HepG2 (cell line): ENCODE results near the gene PNP. TPM values are rescaled to one million over a fixed set of nuclear protein-coding genes. Genes with fewer than 3 reads are reported as not detected.
"Not testable (repeated sequence)": the region's sequence is repeated elsewhere in the genome, so short reads cannot be mapped to it uniquely, and the experiment has no call there.

Experiments
- ATAC-seq: fragments of 200-7000 bp; cut with Tn5 transposase; 3 replicates; pipeline ENCODE4 v1.9.1; 2020; ENCODE audit warnings: mild to moderate bottlenecking, moderate library complexity
- BruUV-seq: library from RNA; stranded (reverse); fragments of 400-500 nt; replicated peaks from 2 replicates; lab custom pipeline; 2021; lab: Mats Ljungman, UMichigan
- CTCF ChIA-PET: fragments of 300-600 bp; formaldehyde crosslinking; extraction: SDS; loops from one replicate; lab custom pipeline; 2021; ENCODE audit warnings: low total read pairs, inconsistent platforms, low intra/inter-chr PET ratio; lab: Yijun Ruan, JAX
- POLR2A ChIA-PET: fragments of 350-600 bp; sonication (Branson Sonifier 250); formaldehyde crosslinking; loops from one replicate; lab custom pipeline; 2020; ENCODE audit warnings: antibody characterized with exemption, inconsistent platforms; lab: Yijun Ruan, JAX
- DNase-seq: peaks from one replicate; pipeline ENCODE4 v3.0.0-alpha.2; 2015; ENCODE audit warnings: low spot score
- FAIRE-seq: peaks from 3 replicates; lab custom pipeline; 2011; peaks lifted over from hg19 to GRCh38; lab: Jason Lieb, UNC
- H2AFZ ChIP-seq: one replicate; pipeline ENCODE4 v1.6.1; 2011; ENCODE audit warnings: low read length, inconsistent platforms
- H3K27ac ChIP-seq: fragments of 300-600 bp; 3 replicates; pipeline ENCODE4 v1.8.0; 2011; ENCODE audit warnings: mixed run types, mild to moderate bottlenecking, mixed read lengths, low read length, inconsistent platforms; ENCODE audit not compliant: insufficient read depth; ENCODE audit errors: extremely low read length
- H3K27me3 ChIP-seq, 2 experiments: fragments of 200-600 bp in 1 of 2; 2 replicates in 1 of 2; 3 replicates in 1 of 2; pipeline versions ENCODE4 v1.6.0 to v1.8.0; 2011; ENCODE audit warnings: low read length in 2 of 2, mild to moderate bottlenecking in 2 of 2, moderate library complexity in 2 of 2, inconsistent platforms in 1 of 2; ENCODE audit not compliant: insufficient read depth in 2 of 2, control insufficient read depth in 1 of 2
- H3K36me3 ChIP-seq, 2 experiments: fragments of 200-600 bp in 1 of 2; replicated peaks in 1 of 2; 2 replicates in 1 of 2; 3 replicates in 1 of 2; pipeline versions ENCODE4 v1.5.1 to v1.8.0; 2011; ENCODE audit warnings: low read length in 2 of 2, inconsistent platforms in 1 of 2; ENCODE audit not compliant: insufficient read depth in 2 of 2, control insufficient read depth in 1 of 2
- H3K4me1 ChIP-seq: 2 replicates; pipeline ENCODE4 v1.5.1; 2012; ENCODE audit warnings: low read length, inconsistent platforms; ENCODE audit not compliant: insufficient read depth
- H3K4me2 ChIP-seq: 2 replicates; pipeline ENCODE4 v1.6.0; 2011; ENCODE audit warnings: low read depth, low read length, inconsistent platforms
- H3K4me3 ChIP-seq, 3 experiments: fragments of 200-600 bp in 1 of 3; sonication (generic), shearing (Covaris generic) in 1 of 3; replicated peaks in 1 of 3; 2 replicates each; pipeline ENCODE4 v1.5.1; 2011 to 2016; ENCODE audit warnings: low read length in 3 of 3, inconsistent platforms in 2 of 3, low read depth in 2 of 3, mild to moderate bottlenecking in 2 of 3, control low read depth in 1 of 3, mixed read lengths in 1 of 3; ENCODE audit not compliant: insufficient read depth in 1 of 3
- H3K79me2 ChIP-seq: one replicate; pipeline ENCODE4 v1.6.1; 2011; ENCODE audit warnings: low read length, inconsistent platforms; ENCODE audit not compliant: insufficient read depth
- H3K9ac ChIP-seq: 2 replicates; pipeline ENCODE4 v1.6.0; 2011; ENCODE audit warnings: mild to moderate bottlenecking, low read depth, low read length, inconsistent platforms; ENCODE audit not compliant: insufficient read depth
- H3K9me3 ChIP-seq: 2 replicates; pipeline ENCODE4 v1.5.1; 2012; ENCODE audit warnings: mild to moderate bottlenecking, low read length
- H4K20me1 ChIP-seq: 2 replicates; pipeline ENCODE4 v1.6.0; 2011; ENCODE audit warnings: inconsistent platforms, mild to moderate bottlenecking, low read length, moderate library complexity; ENCODE audit not compliant: insufficient read depth
- BCL6 ChIP-seq: IDR thresholded peaks from 2 replicates; pipeline ENCODE4 v1.6.1; 2016; ENCODE audit warnings: missing genetic modification reagents, missing compliant biosample characterization
- NR2F1 ChIP-seq, 2 experiments: fragments of 450-650 bp in 1 of 2; formaldehyde crosslinking in 1 of 2; IDR thresholded peaks; 2 replicates each; pipeline versions ENCODE4 v1.5.0 to v1.6.1; 2016 to 2020; ENCODE audit warnings: mild to moderate bottlenecking in 1 of 2, missing compliant biosample characterization in 1 of 2, missing genetic modification reagents in 1 of 2, moderate library complexity in 1 of 2
- PAXIP1 ChIP-seq: sonication (generic); formaldehyde crosslinking; conservative IDR thresholded peaks from 2 replicates; pipeline ENCODE4 v1.4.0; 2020; ENCODE audit warnings: mild to moderate bottlenecking, missing genetic modification reagents, moderate library complexity
- RARA ChIP-seq: IDR thresholded peaks from 2 replicates; pipeline ENCODE4 v1.6.1; 2016; ENCODE audit warnings: missing genetic modification reagents, missing compliant biosample characterization
- SIX1 ChIP-seq: sonication (generic); formaldehyde crosslinking; IDR thresholded peaks from 2 replicates; pipeline ENCODE4 v1.4.0; 2020; ENCODE audit warnings: missing genetic modification reagents, borderline replicate concordance
- SOX13 ChIP-seq, 3 experiments: fragments of 450-650 bp in 1 of 3; sonication (generic) in 1 of 3; formaldehyde crosslinking in 1 of 3; IDR thresholded peaks in 2 of 3; conservative IDR thresholded peaks in 1 of 3; 2 replicates each; pipeline versions ENCODE4 v1.5.0 to v1.6.1; 2016 to 2020; ENCODE audit warnings: antibody characterized with exemption in 1 of 3, mild to moderate bottlenecking in 1 of 3, missing compliant biosample characterization in 1 of 3, missing genetic modification reagents in 1 of 3, moderate library complexity in 1 of 3
- SOX6 ChIP-seq, 2 experiments: fragments of 450-650 bp in 1 of 2; sonication (generic) in 1 of 2; formaldehyde crosslinking in 1 of 2; IDR thresholded peaks; 2 replicates each; pipeline versions ENCODE4 v1.4.0 to v1.6.1; 2017 to 2020; ENCODE audit warnings: antibody characterized with exemption in 1 of 2, mild to moderate bottlenecking in 1 of 2, missing genetic modification reagents in 1 of 2
- WGBS: methylation state at CpG from one replicate; pipeline ENCODE4 v1.1.6; 2017; ENCODE audit warnings: low lambda C conversion rate; 5-methylcytosine and 5-hydroxymethylcytosine counted together
- in situ Hi-C: cut with HindIII; loops from 2 replicates; pipeline ENCODE4 v1.10.0; 2017; ENCODE audit warnings: low pct_unique_long_range_greater_than_20kb; ENCODE audit not compliant: extremely low pct_ligation_motif_present
- intact Hi-C: fragments of 100-400 bp; cut with micrococcal nuclease; formaldehyde crosslinking; loops from one replicate; pipeline ENCODE4 v1.10.0; 2022; ENCODE audit not compliant: unreplicated experiment
- polyA plus RNA-seq, 8 experiments: library from polyadenylated mRNA; depleted of rRNA in 3 of 8; stranded (reverse) in 7 of 8; unstranded in 1 of 8; fragments of >200 nt; fragmentation: Illumina TruSeq in 4 of 8; extraction: Trizol in 4 of 8; gene quantifications; 2 replicates each; pipeline versions ENCODE4 v1.2.1 to v1.2.3, GENCODE V29; 2011 to 2016; ENCODE audit warnings: low read depth in 4 of 8, missing spikeins in 1 of 8, mixed read lengths in 1 of 8; ENCODE audit not compliant: insufficient read depth in 1 of 8
- total RNA-seq, 5 experiments: library from RNA; depleted of rRNA; stranded (reverse); fragments of >200 nt; fragmentation: Illumina TruSeq; extraction: Trizol; gene quantifications; 2 replicates each; pipeline ENCODE4 v1.2.3, GENCODE V29; 2016; ENCODE audit warnings: low read depth in 1 of 5

The PNP gene
- total and polyA plus RNA-seq, 2 of the 13 experiments (the other 11 are each of a cell fraction or from before 2014, with no cell fraction given): 45.4 to 74.8 TPM

GRCh38 chr14:20443650-20444049 is 25.6 kb upstream of the PNP start:
- BruUV-seq; H3K4me2 ChIP-seq; DNase-seq; H3K9ac ChIP-seq; CTCF ChIA-PET; H3K9me3 ChIP-seq; FAIRE-seq; in situ Hi-C loops; intact Hi-C loops; H3K27me3 ChIP-seq; H2AFZ ChIP-seq; H3K4me3 ChIP-seq; H4K20me1 ChIP-seq; H3K79me2 ChIP-seq; TF ChIP-seq SOX6, SOX13 (IDR thresholded peaks at IDR 0.05): not testable (repeated sequence)
- POLR2A ChIA-PET: interaction anchor here (1.1 to 3.3 kb wide), 3 partner anchors 11 to 25 kb away, joined by 4 to 18 read pairs (median 5); partner anchors contain the start of genes APEX1, OSGEP and PIP4P1
- Histone ChIP-seq H3K27ac (peak overlapping the region; percentile 24), H3K4me1 (peaks cover 18% of the 10 kb centered on the region), H3K36me3 (peaks cover 9 to 32% of the 10 kb centered on the region in 2 experiments)
- WGBS: 30% methylated on average over 2 of the region's 4 CpGs
- ATAC-seq: peak; percentile 61
- TF ChIP-seq PAXIP1 (peak; percentile 40), BCL6 (CRISPR knock-in tag) (peak; percentile 85), NR2F1 (CRISPR knock-in tag; IDR thresholded peaks at IDR 0.05) (0 out of 4 replicates have a peak, but pooled peaks of 1 of the 2 experiments have one; percentile 31), SOX6 (CRISPR knock-in tag; IDR thresholded peaks at IDR 0.05) (peak; percentile 53), RARA (CRISPR knock-in tag) (peak; percentile 40; the same call in 1 of the 2 replicates), SOX13 (CRISPR knock-in tag; conservative IDR thresholded peaks at IDR 0.05 in 1 of 2, IDR thresholded peaks at IDR 0.05 in 1 of 2) (0 out of 4 replicates have a peak, but pooled peaks of 1 of the 2 experiments have one; percentile 21), SIX1 (CRISPR knock-in tag) (peak; percentile 90)
